ENCODE results near the gene CACNA2D3.

DNA sequence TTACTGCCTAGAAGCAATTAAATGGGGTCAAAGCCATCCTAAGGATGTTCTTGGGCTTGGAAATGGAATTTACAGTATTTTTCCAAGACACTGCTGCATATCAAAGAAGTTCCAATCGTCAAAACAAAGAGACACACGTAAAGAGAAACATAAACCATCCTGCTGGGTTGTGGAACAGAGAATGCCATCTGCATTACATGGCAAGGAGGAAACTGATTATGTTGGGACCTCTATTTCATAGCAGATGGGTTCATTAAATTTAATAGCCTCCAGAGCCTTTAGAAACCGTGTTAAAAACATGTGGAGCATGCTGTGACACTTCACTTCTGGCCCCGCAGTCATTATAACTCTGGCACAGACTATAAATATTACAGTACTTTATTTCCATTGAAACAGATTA, 650.9 kb downstream of the CACNA2D3 start:
- TF ChIP-seq, protein P1, sequence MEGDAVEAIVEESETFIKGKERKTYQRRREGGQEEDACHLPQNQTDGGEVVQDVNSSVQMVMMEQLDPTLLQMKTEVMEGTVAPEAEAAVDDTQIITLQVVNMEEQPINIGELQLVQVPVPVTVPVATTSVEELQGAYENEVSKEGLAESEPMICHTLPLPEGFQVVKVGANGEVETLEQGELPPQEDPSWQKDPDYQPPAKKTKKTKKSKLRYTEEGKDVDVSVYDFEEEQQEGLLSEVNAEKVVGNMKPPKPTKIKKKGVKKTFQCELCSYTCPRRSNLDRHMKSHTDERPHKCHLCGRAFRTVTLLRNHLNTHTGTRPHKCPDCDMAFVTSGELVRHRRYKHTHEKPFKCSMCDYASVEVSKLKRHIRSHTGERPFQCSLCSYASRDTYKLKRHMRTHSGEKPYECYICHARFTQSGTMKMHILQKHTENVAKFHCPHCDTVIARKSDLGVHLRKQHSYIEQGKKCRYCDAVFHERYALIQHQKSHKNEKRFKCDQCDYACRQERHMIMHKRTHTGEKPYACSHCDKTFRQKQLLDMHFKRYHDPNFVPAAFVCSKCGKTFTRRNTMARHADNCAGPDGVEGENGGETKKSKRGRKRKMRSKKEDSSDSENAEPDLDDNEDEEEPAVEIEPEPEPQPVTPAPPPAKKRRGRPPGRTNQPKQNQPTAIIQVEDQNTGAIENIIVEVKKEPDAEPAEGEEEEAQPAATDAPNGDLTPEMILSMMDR (IDR thresholded peaks at IDR 0.05; ENCODE audit: insufficient read depth, low read depth, low read length), result no peak
- no peak for TF ChIP-seq EZH2 (IDR thresholded peaks at IDR 0.05; ENCODE audit: insufficient read depth, low read length)
